GM21717 (cell line): ENCODE results near the gene HS6ST2.
"Not testable (repeated sequence)": the region's sequence is repeated elsewhere in the genome, so short reads cannot be mapped to it uniquely, and the experiment has no call there.

Experiments used
- ATAC-seq: cut with Tn5 transposase; IDR thresholded peaks from one replicate; pipeline ENCODE4 v1.9.1; 2021; ENCODE audit warnings: mild to moderate bottlenecking, moderate library complexity; ENCODE audit not compliant: unreplicated experiment

The HS6ST2 gene

GRCh38 chrX:132958091-132958703, at the start of gene HS6ST2:
TSS of gene HS6ST2 (minus strand) at chrX:132958629.
- no peak for ATAC-seq

GRCh38 chrX:133007458-133007857, 49.0 kb upstream of the HS6ST2 start:
- ATAC-seq, result no peak

- no peak for ATAC-seq
Observed at GRCh38 chrX:133005616-133006015, 47.2 kb upstream of the HS6ST2 start.

- no peak for ATAC-seq
Observed at GRCh38 chrX:133005042-133005441, 46.6 kb upstream of the HS6ST2 start.

- no peak for ATAC-seq
Observed at GRCh38 chrX:132999209-132999608, 40.8 kb upstream of the HS6ST2 start.

GRCh38 chrX:132990835-132991234, 32.4 kb upstream of the HS6ST2 start:
- ATAC-seq, result no peak

- ATAC-seq, result no peak
Observed at GRCh38 chrX:132986556-132986955, 28.1 kb upstream of the HS6ST2 start.

GRCh38 chrX:132984058-132984650, 25.7 kb upstream of the HS6ST2 start:
- no peak for ATAC-seq

- no peak for ATAC-seq
Observed at GRCh38 chrX:132983496-132983895, 25.1 kb upstream of the HS6ST2 start.

- not testable (repeated sequence) for ATAC-seq
Observed at GRCh38 chrX:132980035-132980434, 21.6 kb upstream of the HS6ST2 start.

- no peak for ATAC-seq
Observed at GRCh38 chrX:132968296-132968949, 10.0 kb upstream of the HS6ST2 start.

- ATAC-seq, result no peak
Observed at GRCh38 chrX:132967049-132967448, 8.6 kb upstream of the HS6ST2 start.

GRCh38 chrX:132965461-132965860, 7.0 kb upstream of the HS6ST2 start:
- ATAC-seq, result no peak

- no peak for ATAC-seq
Observed at GRCh38 chrX:132961511-132961910, 3.1 kb upstream of the HS6ST2 start.

GRCh38 chrX:132957211-132958090, 978 bp downstream of the HS6ST2 start:
- no peak for ATAC-seq

- ATAC-seq, result no peak
Observed at GRCh38 chrX:132956421-132957210, 1.8 kb downstream of the HS6ST2 start.

GRCh38 chrX:132955690-132956089, 2.7 kb downstream of the HS6ST2 start:
- ATAC-seq, result no peak

- ATAC-seq, result no peak
Observed at GRCh38 chrX:132954323-132954722, 4.1 kb downstream of the HS6ST2 start.

- ATAC-seq, result no peak
Observed at GRCh38 chrX:132953354-132953753, 5.1 kb downstream of the HS6ST2 start.

GRCh38 chrX:132948648-132949260, 9.7 kb downstream of the HS6ST2 start:
- no peak for ATAC-seq
